OCI-LY1 (cell line): Measurements from ENCODE around the gene CLUH.

Source experiments
- H2AFZ ChIP-seq: fragments of 200-600 bp; sonication (generic), shearing (Covaris generic); 2 replicates; pipeline ENCODE4 v1.6.0; 2014; ENCODE audit warnings: antibody characterized with exemption, mild to moderate bottlenecking, low read length
- H3F3A ChIP-seq: fragments of 200-600 bp; sonication (generic), shearing (Covaris generic); 2 replicates; pipeline ENCODE4 v1.6.0; 2014; ENCODE audit warnings: mild to moderate bottlenecking, antibody characterized with exemption, low read length, moderate library complexity; ENCODE audit not compliant: insufficient read depth
- H3K27ac ChIP-seq: fragments of 200-600 bp; sonication (generic); 2 replicates; pipeline ENCODE4 v1.5.1; 2014; ENCODE audit warnings: low read length, mixed run types, mild to moderate bottlenecking, low read depth; ENCODE audit not compliant: poor library complexity, severe bottlenecking
- H3K27me3 ChIP-seq: fragments of 200-600 bp; sonication (generic); 2 replicates; pipeline ENCODE4 v1.6.0; 2014; ENCODE audit warnings: antibody characterized with exemption, mild to moderate bottlenecking, low read length, moderate library complexity; ENCODE audit not compliant: insufficient read depth
- H3K36me3 ChIP-seq: fragments of 200-600 bp; sonication (generic); 2 replicates; pipeline ENCODE4 v1.6.1; 2014; ENCODE audit warnings: mild to moderate bottlenecking, antibody characterized with exemption, low read length, moderate library complexity, mixed read lengths; ENCODE audit not compliant: insufficient read depth
- H3K4me1 ChIP-seq: fragments of 200-600 bp; sonication (generic); 2 replicates; pipeline ENCODE4 v1.5.1; 2014; ENCODE audit warnings: mild to moderate bottlenecking, low read length, moderate library complexity; ENCODE audit not compliant: insufficient read depth, severe bottlenecking
- H3K4me2 ChIP-seq: fragments of 200-600 bp; sonication (generic), shearing (Covaris generic); 2 replicates; pipeline ENCODE4 v1.6.1; 2014; ENCODE audit warnings: low read length
- H3K4me3 ChIP-seq: fragments of 200-600 bp; sonication (generic); 2 replicates; pipeline ENCODE4 v1.5.1; 2014; ENCODE audit warnings: low read length, low read depth, mild to moderate bottlenecking, mixed read lengths; ENCODE audit not compliant: poor library complexity, severe bottlenecking
- H3K79me2 ChIP-seq: fragments of 200-600 bp; shearing (Covaris generic); 2 replicates; pipeline ENCODE4 v1.6.1; 2016; ENCODE audit warnings: mixed run types, low read length, mixed read lengths; ENCODE audit not compliant: insufficient read depth
- H3K9ac ChIP-seq: fragments of 200-600 bp; sonication (generic), shearing (Covaris generic); 2 replicates; pipeline ENCODE4 v1.6.1; 2014; ENCODE audit warnings: mild to moderate bottlenecking, low read length, mixed read lengths
- H3K9me2 ChIP-seq: fragments of 200-600 bp; sonication (generic), shearing (Covaris generic); 2 replicates; pipeline ENCODE4 v1.6.1; 2014; ENCODE audit warnings: low read depth, mild to moderate bottlenecking, low read length, mixed read lengths
- H3K9me3 ChIP-seq: fragments of 200-600 bp; shearing (Covaris generic); 2 replicates; pipeline ENCODE4 v1.6.1; 2014; ENCODE audit warnings: low read length, mixed read lengths
- H4K20me1 ChIP-seq: fragments of 200-600 bp; sonication (generic), shearing (Covaris generic); 2 replicates; pipeline ENCODE4 v1.6.0; 2016; ENCODE audit warnings: mild to moderate bottlenecking, low read length; ENCODE audit not compliant: insufficient read depth
- CTCF ChIP-seq: fragments of 200-600 bp; sonication (generic), shearing (Covaris generic); IDR thresholded peaks from 2 replicates; pipeline ENCODE4 v1.5.1; 2017; ENCODE audit warnings: mild to moderate bottlenecking, antibody characterized with exemption, low read length, moderate library complexity, mixed read lengths
- EZH2 ChIP-seq: fragments of 200-600 bp; sonication (generic), shearing (Covaris generic); IDR thresholded peaks from 2 replicates; pipeline ENCODE4 v1.8.0; 2017; ENCODE audit warnings: borderline replicate concordance, mixed run types, mild to moderate bottlenecking, antibody characterized with exemption, low read length, moderate library complexity, mixed read lengths

The CLUH gene

GRCh38 chr17:2693561-2694380, 17.8 kb downstream of the CLUH start:
- Histone ChIP-seq H3K36me3 (peaks cover 79% of the 10 kb centered on the region), H3K79me2 (no peaks in the 10 kb centered on the region), H3K27me3 (no peaks in the 10 kb centered on the region), H3K4me1 (peaks cover 25% of the 10 kb centered on the region), H3K27ac (no peak overlapping the region), H4K20me1 (no peaks in the 10 kb centered on the region), H3K4me2 (no peak overlapping the region), H2AFZ (no peak overlapping the region), H3F3A (no peaks in the 10 kb centered on the region), H3K4me3 (no peak overlapping the region), H3K9me2 (no peaks in the 10 kb centered on the region), H3K9ac (no peak overlapping the region), H3K9me3 (no peaks in the 10 kb centered on the region)
- TF ChIP-seq CTCF: no peak
- TF ChIP-seq EZH2: no peak

- H2AFZ ChIP-seq: no peak overlapping the region
- no peaks in the 10 kb centered on the region for H3F3A ChIP-seq
- H3K36me3 ChIP-seq: peaks cover 71% of the 10 kb centered on the region
- peaks cover 30% of the 10 kb centered on the region for H3K4me1 ChIP-seq
- no peak overlapping the region for H3K4me2 ChIP-seq
- H3K79me2 ChIP-seq: no peaks in the 10 kb centered on the region
- TF ChIP-seq CTCF (no peak), EZH2 (no peak)
- H3K9me2 ChIP-seq: no peaks in the 10 kb centered on the region
- H3K9me3 ChIP-seq: no peaks in the 10 kb centered on the region
- H4K20me1 ChIP-seq: no peaks in the 10 kb centered on the region
- no peak overlapping the region for H3K9ac ChIP-seq
- H3K27ac ChIP-seq: no peak overlapping the region
- no peak overlapping the region for H3K4me3 ChIP-seq
- no peaks in the 10 kb centered on the region for H3K27me3 ChIP-seq
Observed at GRCh38 chr17:2692781-2693135, 18.8 kb downstream of the CLUH start.

- H2AFZ ChIP-seq: no peak overlapping the region
- H3K4me2 ChIP-seq: no peak overlapping the region
- H3K4me3 ChIP-seq: no peak overlapping the region
- no peaks in the 10 kb centered on the region for H3K79me2 ChIP-seq
- H3K27ac ChIP-seq: no peak overlapping the region
- H3K9me3 ChIP-seq: no peaks in the 10 kb centered on the region
- H3K27me3 ChIP-seq: no peaks in the 10 kb centered on the region
- no peaks in the 10 kb centered on the region for H3K9me2 ChIP-seq
- no peaks in the 10 kb centered on the region for H4K20me1 ChIP-seq
- peaks cover 65% of the 10 kb centered on the region for H3K36me3 ChIP-seq
- H3F3A ChIP-seq: no peaks in the 10 kb centered on the region
- TF ChIP-seq CTCF: no peak
- no peak for TF ChIP-seq EZH2
- H3K4me1 ChIP-seq: peaks cover 30% of the 10 kb centered on the region
- H3K9ac ChIP-seq: no peak overlapping the region
Observed at GRCh38 chr17:2691965-2692780, 19.4 kb downstream of the CLUH start.
